ENCODE data around the gene UBXN10. TPM values are rescaled to one million over a fixed set of nuclear protein-coding genes. Genes with fewer than 3 reads are reported as not detected.
A peak's percentile ranks its signal among the peaks of the same experiment; 100 is the strongest.

The UBXN10 gene
- total and polyA plus RNA-seq, 5 donors = 3.2 to 6.3 (median 5.1) TPM

GRCh38 chr1:20184481-20184900 lies 1.4 kb upstream of the UBXN10 start:
- no peaks in the 10 kb centered on the region for H3K9me3 ChIP-seq (ENCODE audit: control insufficient read depth, low read length)
- no peaks in the 10 kb centered on the region for H3K4me1 ChIP-seq (ENCODE audit: control insufficient read depth, insufficient read depth, low read length)
- ATAC-seq (no peak), DNase-seq (no peak)
- 59% methylated on average over 6 of the region's 6 CpGs for WGBS
- no peak overlapping the region for H3K27ac ChIP-seq (ENCODE audit: low read length)
- intact Hi-C loops (cut with DNase I) = no loop called here
- H3K4me3 ChIP-seq (ENCODE audit: low read length) = no peak overlapping the region
- H3K27me3 ChIP-seq (ENCODE audit: control insufficient read depth, insufficient read depth) = no peaks in the 10 kb centered on the region

GRCh38 chr1:20184997-20185833 lies 681 bp upstream of the UBXN10 start:
- Histone ChIP-seq H3K4me3 (ENCODE audit: low read length) (peak overlapping the region; percentile 57), H3K27ac (ENCODE audit: low read length) (no peak overlapping the region), H3K27me3 (ENCODE audit: control insufficient read depth, insufficient read depth) (no peaks in the 10 kb centered on the region), H3K9me3 (ENCODE audit: control insufficient read depth, low read length) (no peaks in the 10 kb centered on the region), H3K4me1 (ENCODE audit: control insufficient read depth, insufficient read depth, low read length) (no peaks in the 10 kb centered on the region)
- intact Hi-C loops (cut with DNase I) = no loop called here
- WGBS = 54% methylated on average over 17 of the region's 17 CpGs
- DNase-seq = no peak
- ATAC-seq = peak in 1 of 2 donors; percentile 3

- DNase-seq (peak in 2 of 3 donors; percentile 65 to 77), ATAC-seq (peak; percentile 45 to 60)
- WGBS = 61% methylated on average over 7 of the region's 7 CpGs
- Histone ChIP-seq H3K27ac (ENCODE audit: low read length) (peak overlapping the region; percentile 57), H3K27me3 (ENCODE audit: control insufficient read depth, insufficient read depth) (no peaks in the 10 kb centered on the region), H3K4me1 (ENCODE audit: control insufficient read depth, insufficient read depth, low read length) (peaks cover 2% of the 10 kb centered on the region), H3K9me3 (ENCODE audit: control insufficient read depth, low read length) (no peaks in the 10 kb centered on the region), H3K4me3 (ENCODE audit: low read length) (no peak overlapping the region)
- intact Hi-C loops (cut with DNase I) = no loop called here
Observed at GRCh38 chr1:20187103-20187812, 1.4 kb downstream of the UBXN10 start.

- DNase-seq = no peak
- ATAC-seq = no peak
- H3K27me3 ChIP-seq (ENCODE audit: control insufficient read depth, insufficient read depth) = no peaks in the 10 kb centered on the region
- intact Hi-C loops (cut with DNase I) = no loop called here
- peak overlapping the region; percentile 28 for H3K27ac ChIP-seq (ENCODE audit: low read length)
- H3K4me1 ChIP-seq (ENCODE audit: control insufficient read depth, insufficient read depth, low read length) = peaks cover 4% of the 10 kb centered on the region
- WGBS = 37% methylated on average over 4 of the region's 4 CpGs
- no peak overlapping the region for H3K4me3 ChIP-seq (ENCODE audit: low read length)
- no peaks in the 10 kb centered on the region for H3K9me3 ChIP-seq (ENCODE audit: control insufficient read depth, low read length)
Observed at GRCh38 chr1:20187813-20188454, 2.0 kb downstream of the UBXN10 start.

GRCh38 chr1:20188455-20188817 lies 2.5 kb downstream of the UBXN10 start:
- DNase-seq (no peak), ATAC-seq (no peak)
- intact Hi-C loops (cut with DNase I) = no loop called here
- WGBS = 56% methylated on average over 4 of the region's 4 CpGs
- Histone ChIP-seq H3K9me3 (ENCODE audit: control insufficient read depth, low read length) (no peaks in the 10 kb centered on the region), H3K27ac (ENCODE audit: low read length) (no peak overlapping the region), H3K4me1 (ENCODE audit: control insufficient read depth, insufficient read depth, low read length) (peaks cover 4% of the 10 kb centered on the region), H3K4me3 (ENCODE audit: low read length) (no peak overlapping the region), H3K27me3 (ENCODE audit: control insufficient read depth, insufficient read depth) (no peaks in the 10 kb centered on the region)

GRCh38 chr1:20189664-20190063 lies 3.8 kb downstream of the UBXN10 start:
- peaks cover 4% of the 10 kb centered on the region for H3K4me1 ChIP-seq (ENCODE audit: control insufficient read depth, insufficient read depth, low read length)
- DNase-seq = no peak
- intact Hi-C loops (cut with DNase I) = no loop called here
- no peaks in the 10 kb centered on the region for H3K27me3 ChIP-seq (ENCODE audit: control insufficient read depth, insufficient read depth)
- H3K4me3 ChIP-seq (ENCODE audit: low read length) = no peak overlapping the region
- H3K27ac ChIP-seq (ENCODE audit: low read length) = no peak overlapping the region
- no peak for ATAC-seq
- 75% methylated on average over 4 of the region's 4 CpGs for WGBS
- H3K9me3 ChIP-seq (ENCODE audit: control insufficient read depth, low read length) = no peaks in the 10 kb centered on the region

- Histone ChIP-seq H3K9me3 (ENCODE audit: control insufficient read depth, low read length) (no peaks in the 10 kb centered on the region), H3K27ac (ENCODE audit: low read length) (no peak overlapping the region), H3K4me1 (ENCODE audit: control insufficient read depth, insufficient read depth, low read length) (peaks cover 7% of the 10 kb centered on the region), H3K4me3 (ENCODE audit: low read length) (no peak overlapping the region), H3K27me3 (ENCODE audit: control insufficient read depth, insufficient read depth) (no peaks in the 10 kb centered on the region)
- intact Hi-C loops (cut with DNase I) = no loop called here
- 84% methylated on average over 19 of the region's 19 CpGs for WGBS
- no peak for DNase-seq
- ATAC-seq = no peak
Observed at GRCh38 chr1:20190256-20191160, 4.6 kb downstream of the UBXN10 start.

- Histone ChIP-seq H3K4me1 (ENCODE audit: control insufficient read depth, insufficient read depth, low read length) (peaks cover 7% of the 10 kb centered on the region), H3K27me3 (ENCODE audit: control insufficient read depth, insufficient read depth) (no peaks in the 10 kb centered on the region), H3K4me3 (ENCODE audit: low read length) (no peak overlapping the region), H3K9me3 (ENCODE audit: control insufficient read depth, low read length) (no peaks in the 10 kb centered on the region), H3K27ac (ENCODE audit: low read length) (no peak overlapping the region)
- WGBS = 86% methylated on average over 12 of the region's 12 CpGs
- ATAC-seq (no peak), DNase-seq (no peak)
- intact Hi-C loops (cut with DNase I) = no loop called here
Observed at GRCh38 chr1:20191266-20191825, 5.5 kb downstream of the UBXN10 start.

- intact Hi-C loops (cut with DNase I) = no loop called here
- no peaks in the 10 kb centered on the region for H3K27me3 ChIP-seq (ENCODE audit: control insufficient read depth, insufficient read depth)
- ATAC-seq (peak; percentile 39 to 63), DNase-seq (peak in 1 of 3 donors; percentile 38)
- 71% methylated on average over 5 of the region's 5 CpGs for WGBS
- H3K4me3 ChIP-seq (ENCODE audit: low read length) = no peak overlapping the region
- peaks cover 7% of the 10 kb centered on the region for H3K4me1 ChIP-seq (ENCODE audit: control insufficient read depth, insufficient read depth, low read length)
- H3K27ac ChIP-seq (ENCODE audit: low read length) = no peak overlapping the region
- H3K9me3 ChIP-seq (ENCODE audit: control insufficient read depth, low read length) = no peaks in the 10 kb centered on the region
Observed at GRCh38 chr1:20192364-20192763, 6.5 kb downstream of the UBXN10 start.

GRCh38 chr1:20192871-20193411 lies 7.0 kb downstream of the UBXN10 start:
- intact Hi-C loops (cut with DNase I) = no loop called here
- no peak overlapping the region for H3K27ac ChIP-seq (ENCODE audit: low read length)
- no peak for ATAC-seq
- DNase-seq = no peak
- no peaks in the 10 kb centered on the region for H3K9me3 ChIP-seq (ENCODE audit: control insufficient read depth, low read length)
- WGBS = 82% methylated on average over 1 of the region's 1 CpG
- no peak overlapping the region for H3K4me3 ChIP-seq (ENCODE audit: low read length)
- H3K4me1 ChIP-seq (ENCODE audit: control insufficient read depth, insufficient read depth, low read length) = peaks cover 7% of the 10 kb centered on the region
- no peaks in the 10 kb centered on the region for H3K27me3 ChIP-seq (ENCODE audit: control insufficient read depth, insufficient read depth)
